ENCODE data around the gene DNAAF5. TPM values are rescaled to one million over a fixed set of nuclear protein-coding genes. Genes with fewer than 3 reads are reported as not detected.

The DNAAF5 gene
- total RNA-seq, 2 donors from 2014 or later: 17.9 to 46.5 TPM

DNA sequence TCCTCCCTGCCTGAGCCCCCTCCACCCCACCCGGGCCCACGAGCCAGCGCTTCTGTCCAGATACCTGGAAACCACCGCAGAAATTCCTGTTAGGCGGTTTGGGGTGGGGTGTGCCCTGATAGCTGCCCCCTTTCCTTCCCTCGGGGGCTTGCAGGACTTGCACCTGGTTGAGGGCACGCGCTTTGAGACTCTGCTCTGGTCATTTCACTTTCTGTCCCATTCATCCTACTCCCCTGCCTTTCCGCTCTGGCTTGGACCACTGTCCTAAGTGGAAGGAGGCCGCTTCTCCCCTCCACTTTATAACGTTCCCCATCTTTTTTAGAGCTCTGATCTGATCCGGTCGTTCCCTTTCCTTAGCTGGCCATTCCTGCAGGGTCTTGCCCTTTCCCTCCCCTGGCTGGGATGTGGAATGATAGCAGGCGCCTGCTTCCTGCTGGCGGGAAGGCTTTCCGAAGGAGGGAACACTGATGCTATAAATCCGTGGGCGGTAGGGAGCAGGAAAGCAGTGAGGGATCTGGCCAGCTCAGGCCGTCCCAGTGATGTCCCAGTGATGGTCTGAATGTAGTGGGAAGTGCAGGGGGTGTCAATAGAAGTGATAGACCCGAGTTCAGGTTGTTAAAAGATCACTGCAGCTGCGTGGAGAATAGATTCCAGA, 1.4 kb downstream of the DNAAF5 start:
- Histone ChIP-seq H3K27ac (no peak overlapping the region), H3K4me3 (no peak overlapping the region), H3K9me3 (no peaks in the 10 kb centered on the region), H3K27me3 (no peaks in the 10 kb centered on the region), H3K4me1 (peaks cover 36% of the 10 kb centered on the region), H3K36me3 (replicated peaks in 1 of 2; ENCODE audit: insufficient read depth in 1 of 2, low read depth in 2 of 2) (no peaks in the 10 kb centered on the region)
- ATAC-seq: no peak
- TF ChIP-seq, protein P1, sequence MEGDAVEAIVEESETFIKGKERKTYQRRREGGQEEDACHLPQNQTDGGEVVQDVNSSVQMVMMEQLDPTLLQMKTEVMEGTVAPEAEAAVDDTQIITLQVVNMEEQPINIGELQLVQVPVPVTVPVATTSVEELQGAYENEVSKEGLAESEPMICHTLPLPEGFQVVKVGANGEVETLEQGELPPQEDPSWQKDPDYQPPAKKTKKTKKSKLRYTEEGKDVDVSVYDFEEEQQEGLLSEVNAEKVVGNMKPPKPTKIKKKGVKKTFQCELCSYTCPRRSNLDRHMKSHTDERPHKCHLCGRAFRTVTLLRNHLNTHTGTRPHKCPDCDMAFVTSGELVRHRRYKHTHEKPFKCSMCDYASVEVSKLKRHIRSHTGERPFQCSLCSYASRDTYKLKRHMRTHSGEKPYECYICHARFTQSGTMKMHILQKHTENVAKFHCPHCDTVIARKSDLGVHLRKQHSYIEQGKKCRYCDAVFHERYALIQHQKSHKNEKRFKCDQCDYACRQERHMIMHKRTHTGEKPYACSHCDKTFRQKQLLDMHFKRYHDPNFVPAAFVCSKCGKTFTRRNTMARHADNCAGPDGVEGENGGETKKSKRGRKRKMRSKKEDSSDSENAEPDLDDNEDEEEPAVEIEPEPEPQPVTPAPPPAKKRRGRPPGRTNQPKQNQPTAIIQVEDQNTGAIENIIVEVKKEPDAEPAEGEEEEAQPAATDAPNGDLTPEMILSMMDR (IDR thresholded peaks at IDR 0.05): no peak
- TF ChIP-seq POLR2A (IDR thresholded peaks at IDR 0.05): no peak
- DNase-seq: no peak
- 40 to 47% methylated on average over 21 of the region's 21 CpGs for WGBS, 2 donors
- intact Hi-C loops (cut with DNase I): loop anchor here (5.0 kb wide), 1 partner anchor 396 kb away; no protein-coding TSS in a partner anchor

DNA sequence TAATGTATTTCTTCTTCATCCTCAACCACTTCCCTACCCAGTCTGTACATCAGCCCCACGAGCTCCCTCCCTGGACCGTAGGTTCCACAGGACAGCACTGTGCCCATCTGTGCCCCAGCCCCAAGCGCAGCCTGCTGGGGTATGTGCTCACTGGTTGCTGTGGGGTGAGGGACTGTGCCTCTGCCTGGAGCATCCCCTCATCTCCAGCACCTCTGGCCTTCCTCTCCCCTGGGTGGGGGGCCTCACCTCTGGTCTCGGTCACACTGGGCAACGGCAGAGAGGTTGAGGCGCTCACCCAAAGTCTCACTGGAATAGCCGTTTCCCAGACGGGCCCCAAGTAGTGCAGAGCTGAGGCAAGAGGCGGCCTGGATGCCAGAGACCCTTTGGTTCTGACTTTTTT, 2.1 kb downstream of the DNAAF5 start:
- no peak overlapping the region for H3K27ac ChIP-seq
- ATAC-seq: no peak
- no peaks in the 10 kb centered on the region for H3K9me3 ChIP-seq
- peaks cover 36% of the 10 kb centered on the region for H3K4me1 ChIP-seq
- H3K36me3 ChIP-seq (replicated peaks in 1 of 2; ENCODE audit: insufficient read depth in 1 of 2, low read depth in 2 of 2): no peaks in the 10 kb centered on the region
- H3K27me3 ChIP-seq: no peaks in the 10 kb centered on the region
- H3K4me3 ChIP-seq: no peak overlapping the region
- no peak for DNase-seq
- TF ChIP-seq POLR2A (IDR thresholded peaks at IDR 0.05): no peak
- TF ChIP-seq, protein P1 (IDR thresholded peaks at IDR 0.05): no peak
- WGBS, 2 donors: 82 to 94% methylated on average over 3 to 9 of the region's 9 CpGs
- intact Hi-C loops (cut with DNase I): loop anchor here (5.0 kb wide), 1 partner anchor 396 kb away; no protein-coding TSS in a partner anchor

DNA sequence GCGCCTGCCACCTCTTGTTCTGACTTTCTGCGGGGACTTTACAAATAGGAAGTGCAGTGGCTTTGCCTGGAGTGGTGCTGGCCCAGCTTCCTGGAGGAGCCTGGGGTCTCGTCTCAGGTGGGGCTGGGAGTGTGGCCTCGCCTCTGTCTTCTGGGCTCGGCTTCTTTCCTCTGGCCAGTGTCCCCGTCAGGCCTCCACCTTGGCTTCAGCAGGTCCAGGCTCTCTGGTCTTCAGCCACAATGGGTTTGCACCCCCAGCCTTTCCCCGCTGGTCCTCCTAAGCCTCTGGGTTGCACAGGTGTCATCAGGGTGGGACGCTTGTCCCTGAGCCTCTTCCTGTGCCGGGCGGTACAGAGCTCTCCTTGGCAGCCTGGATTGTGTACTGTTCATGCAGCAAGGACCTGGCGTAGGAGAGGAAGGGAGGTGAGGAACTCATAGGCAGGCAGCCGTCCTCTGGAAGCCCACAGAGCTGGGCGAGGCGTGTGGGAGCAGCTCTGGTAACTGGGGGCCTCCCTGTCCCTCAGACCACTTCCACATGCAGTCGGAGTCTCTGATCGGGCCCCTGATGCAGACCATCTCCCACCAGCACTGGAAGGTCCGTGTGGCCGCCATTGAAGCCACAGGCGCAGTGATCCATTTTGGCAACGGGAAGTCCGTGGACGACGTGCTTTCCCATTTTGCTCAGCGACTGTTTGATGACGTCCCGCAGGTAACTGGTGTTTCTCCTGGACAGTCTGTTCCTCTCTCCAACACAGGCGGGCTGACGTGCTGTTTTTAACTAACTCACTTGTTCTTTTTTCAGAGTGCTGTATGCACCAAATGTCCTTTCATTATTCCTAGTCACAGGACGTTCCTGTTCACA, 2.9 kb downstream of the DNAAF5 start:
- Histone ChIP-seq H3K27ac (no peak overlapping the region), H3K9me3 (no peaks in the 10 kb centered on the region), H3K36me3 (replicated peaks in 1 of 2; ENCODE audit: insufficient read depth in 1 of 2, low read depth in 2 of 2) (no peaks in the 10 kb centered on the region), H3K27me3 (no peaks in the 10 kb centered on the region), H3K4me1 (peaks cover 36% of the 10 kb centered on the region), H3K4me3 (no peak overlapping the region)
- TF ChIP-seq, protein P1 (IDR thresholded peaks at IDR 0.05): no peak
- no peak for TF ChIP-seq POLR2A (IDR thresholded peaks at IDR 0.05)
- intact Hi-C loops (cut with DNase I): loop anchor here (5.0 kb wide), 1 partner anchor 397 kb away; no protein-coding TSS in a partner anchor
- DNase-seq: no peak
- ATAC-seq: no peak
- WGBS, 2 donors: 88 to 90% methylated on average over 15 to 29 of the region's 29 CpGs

DNA sequence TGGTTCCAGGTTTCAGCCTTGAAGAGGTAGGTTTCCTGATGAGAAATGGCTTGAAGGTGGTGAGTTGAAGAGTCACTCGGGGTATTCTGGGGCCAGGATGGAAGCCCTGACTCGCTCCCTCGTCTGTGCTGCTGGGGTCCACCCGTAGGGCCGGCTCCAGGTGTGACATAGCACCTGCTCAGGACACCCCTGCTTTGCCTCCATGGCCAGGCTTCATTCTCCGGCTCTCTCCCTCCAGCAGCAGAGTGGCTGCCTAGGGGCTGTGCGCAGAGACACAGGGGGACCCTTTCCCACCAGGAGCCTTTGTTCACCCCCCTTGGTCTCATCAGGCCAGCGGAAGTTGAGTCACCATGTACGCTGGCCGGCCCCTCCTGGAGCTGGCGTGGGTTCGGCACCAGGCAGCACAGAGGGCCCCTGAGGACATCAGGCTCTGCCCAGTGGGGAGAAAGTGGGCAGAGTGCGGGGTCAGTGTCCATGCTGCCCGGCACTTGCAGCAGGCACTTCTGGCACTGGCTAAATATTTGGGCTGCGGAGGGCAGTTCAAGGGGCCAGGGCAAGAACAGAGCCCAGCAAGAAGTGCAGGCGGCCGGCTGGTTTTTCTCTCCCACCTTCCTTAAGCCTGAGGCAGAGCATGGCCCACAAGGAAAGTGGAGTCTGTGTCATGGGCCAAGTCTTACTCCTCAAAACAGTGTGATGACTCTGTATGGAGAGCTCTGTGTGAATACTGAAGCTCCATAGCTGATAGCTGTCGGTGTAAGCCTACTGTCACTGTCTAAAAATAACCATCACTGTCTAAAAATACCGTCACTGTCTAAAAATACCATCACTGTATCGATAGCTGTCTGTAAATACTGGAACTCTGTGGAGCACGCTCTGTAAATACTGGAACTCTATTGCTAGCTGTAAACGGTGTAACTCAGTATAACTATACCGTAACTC, 4.3 kb downstream of the DNAAF5 start:
- no peaks in the 10 kb centered on the region for H3K36me3 ChIP-seq (replicated peaks in 1 of 2; ENCODE audit: insufficient read depth in 1 of 2, low read depth in 2 of 2)
- ATAC-seq (no peak), DNase-seq (no peak)
- no peak overlapping the region for H3K4me3 ChIP-seq
- H3K9me3 ChIP-seq: no peaks in the 10 kb centered on the region
- no peak overlapping the region for H3K27ac ChIP-seq
- WGBS, 2 donors: 85 to 86% methylated on average over 12 to 23 of the region's 23 CpGs
- H3K4me1 ChIP-seq: peaks cover 29% of the 10 kb centered on the region
- no peaks in the 10 kb centered on the region for H3K27me3 ChIP-seq
- intact Hi-C loops (cut with DNase I): loop anchor here (5.0 kb wide), 1 partner anchor 413 kb away; no protein-coding TSS in a partner anchor
- no peak for TF ChIP-seq POLR2A (IDR thresholded peaks at IDR 0.05)
- TF ChIP-seq, protein P1 (IDR thresholded peaks at IDR 0.05): no peak

Measured in body of pancreas (tissue), 4 donors.